ENCODE results near the gene MAP3K9.

Gene MAP3K9

GRCh38 chr14:70714055-70714550, 95.2 kb downstream of the MAP3K9 start:
- TF ChIP-seq, protein P1, sequence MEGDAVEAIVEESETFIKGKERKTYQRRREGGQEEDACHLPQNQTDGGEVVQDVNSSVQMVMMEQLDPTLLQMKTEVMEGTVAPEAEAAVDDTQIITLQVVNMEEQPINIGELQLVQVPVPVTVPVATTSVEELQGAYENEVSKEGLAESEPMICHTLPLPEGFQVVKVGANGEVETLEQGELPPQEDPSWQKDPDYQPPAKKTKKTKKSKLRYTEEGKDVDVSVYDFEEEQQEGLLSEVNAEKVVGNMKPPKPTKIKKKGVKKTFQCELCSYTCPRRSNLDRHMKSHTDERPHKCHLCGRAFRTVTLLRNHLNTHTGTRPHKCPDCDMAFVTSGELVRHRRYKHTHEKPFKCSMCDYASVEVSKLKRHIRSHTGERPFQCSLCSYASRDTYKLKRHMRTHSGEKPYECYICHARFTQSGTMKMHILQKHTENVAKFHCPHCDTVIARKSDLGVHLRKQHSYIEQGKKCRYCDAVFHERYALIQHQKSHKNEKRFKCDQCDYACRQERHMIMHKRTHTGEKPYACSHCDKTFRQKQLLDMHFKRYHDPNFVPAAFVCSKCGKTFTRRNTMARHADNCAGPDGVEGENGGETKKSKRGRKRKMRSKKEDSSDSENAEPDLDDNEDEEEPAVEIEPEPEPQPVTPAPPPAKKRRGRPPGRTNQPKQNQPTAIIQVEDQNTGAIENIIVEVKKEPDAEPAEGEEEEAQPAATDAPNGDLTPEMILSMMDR (IDR thresholded peaks at IDR 0.05): peak; percentile 55 to 58
- H3K4me1 ChIP-seq: peaks cover 0 to 17% (median 10%) of the 10 kb centered on the region in 4 donors
- no peaks in the 10 kb centered on the region for H3K36me3 ChIP-seq
- peak overlapping the region in 1 of 2 donors; percentile 22 for H3K4me3 ChIP-seq
- peaks cover 0 to 8% of the 10 kb centered on the region in 2 donors for H3K27me3 ChIP-seq
- peak overlapping the region; percentile 43 to 48 for H3K27ac ChIP-seq
- H3K9me3 ChIP-seq: no peaks in the 10 kb centered on the region
- intact Hi-C loops (cut with DNase I; ENCODE audit: low total_unique reads): no loop called here
- no peak for DNase-seq

DNA sequence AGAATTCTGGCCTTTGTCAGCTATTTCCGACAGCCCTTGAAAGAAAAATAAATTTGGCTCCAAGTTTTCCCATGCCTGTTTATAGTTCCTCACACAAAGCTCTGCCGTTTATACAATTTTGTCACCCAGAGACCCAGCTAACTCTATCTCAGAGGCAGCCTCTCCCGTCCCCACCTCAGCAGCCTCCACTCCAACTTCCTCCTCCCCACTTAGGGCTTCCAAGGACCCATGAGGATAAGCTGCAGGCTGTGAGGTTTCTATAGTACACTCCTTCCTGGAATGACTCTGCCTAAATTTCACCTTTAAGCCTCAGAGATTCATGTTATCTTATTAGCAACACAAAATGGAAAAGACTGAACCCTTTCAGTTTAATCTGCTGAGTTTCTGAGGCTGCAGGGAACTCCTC, 95.8 kb downstream of the MAP3K9 start:
- intact Hi-C loops (cut with DNase I; ENCODE audit: low total_unique reads): no loop called here
- Histone ChIP-seq H3K4me3 (peak overlapping the region in 1 of 2 donors; percentile 22), H3K27me3 (peaks cover 0 to 5% of the 10 kb centered on the region in 2 donors), H3K36me3 (no peaks in the 10 kb centered on the region), H3K4me1 (peaks cover 0 to 17% (median 10%) of the 10 kb centered on the region in 4 donors), H3K9me3 (no peaks in the 10 kb centered on the region), H3K27ac (peak overlapping the region; percentile 43 to 48)
- DNase-seq: no peak
- TF ChIP-seq, protein P1 (IDR thresholded peaks at IDR 0.05): no peak

DNA sequence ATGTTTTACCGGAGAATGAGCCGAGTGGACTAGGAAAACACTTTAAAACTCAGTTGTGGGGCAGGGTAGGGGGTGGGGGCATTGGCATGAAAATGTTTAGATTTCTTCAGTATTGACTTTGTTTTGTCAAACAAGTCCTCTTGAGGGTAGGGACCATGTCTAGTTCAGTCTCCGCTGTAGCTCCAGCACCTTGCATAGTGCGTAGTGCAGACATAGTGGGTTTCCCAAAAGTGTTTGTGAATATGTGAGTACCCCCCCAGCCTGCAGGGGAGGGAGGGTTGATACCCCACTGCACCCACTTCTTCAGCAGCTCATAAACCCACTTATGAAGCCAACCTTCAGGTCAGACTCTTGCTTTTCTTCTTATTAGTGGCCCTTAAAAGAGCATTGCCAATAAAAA, 96.2 kb downstream of the MAP3K9 start:
- Histone ChIP-seq H3K36me3 (no peaks in the 10 kb centered on the region), H3K27me3 (peaks cover 0 to 5% of the 10 kb centered on the region in 2 donors), H3K9me3 (no peaks in the 10 kb centered on the region), H3K4me3 (peak overlapping the region in 1 of 2 donors; percentile 22), H3K4me1 (peaks cover 0 to 17% (median 10%) of the 10 kb centered on the region in 4 donors), H3K27ac (peak overlapping the region; percentile 43 to 48)
- TF ChIP-seq, protein P1 (IDR thresholded peaks at IDR 0.05): no peak
- no peak for DNase-seq
- intact Hi-C loops (cut with DNase I; ENCODE audit: low total_unique reads): no loop called here

- H3K27me3 ChIP-seq: peaks cover 0 to 12% of the 10 kb centered on the region in 2 donors
- DNase-seq: no peak
- no peaks in the 10 kb centered on the region for H3K9me3 ChIP-seq
- H3K4me3 ChIP-seq: no peak overlapping the region
- no peak overlapping the region for H3K27ac ChIP-seq
- intact Hi-C loops (cut with DNase I; ENCODE audit: low total_unique reads): no loop called here
- TF ChIP-seq, protein P1 (IDR thresholded peaks at IDR 0.05): no peak
- no peaks in the 10 kb centered on the region for H3K36me3 ChIP-seq
- peaks cover 0 to 17% (median 10%) of the 10 kb centered on the region in 4 donors for H3K4me1 ChIP-seq
These were observed 97.9 kb downstream of the MAP3K9 start for GRCh38 chr14:70711451-70711850.

- TF ChIP-seq, protein P1 (IDR thresholded peaks at IDR 0.05): no peak
- intact Hi-C loops (cut with DNase I; ENCODE audit: low total_unique reads): no loop called here
These were observed 99.5 kb downstream of the MAP3K9 start for GRCh38 chr14:70709726-70710382.

More at GRCh38 chr14:70709726-70710382, 99.5 kb downstream of the MAP3K9 start:
- Histone ChIP-seq H3K4me1 (peaks cover 0 to 17% (median 10%) of the 10 kb centered on the region in 4 donors), H3K9me3 (no peaks in the 10 kb centered on the region), H3K36me3 (no peaks in the 10 kb centered on the region), H3K27ac (no peak overlapping the region), H3K4me3 (no peak overlapping the region), H3K27me3 (peaks cover 0 to 17% of the 10 kb centered on the region in 2 donors)
- no peak for DNase-seq
